Neural cell (in vitro differentiated cells): ENCODE measurements around the gene DISP2. TPM values are rescaled to one million over a fixed set of nuclear protein-coding genes. Genes with fewer than 3 reads are reported as not detected.

Experiments used
- H2AFZ ChIP-seq: fragments of 200-600, 300-800 bp; sonication (generic), shearing (Covaris generic); 2 replicates; pipeline ENCODE4 v1.6.0; 2014; ENCODE audit warnings: low read depth, mild to moderate bottlenecking, antibody characterized with exemption, low read length, moderate library complexity
- H3F3A ChIP-seq: fragments of 200-600 bp; shearing (Covaris generic); 2 replicates; pipeline ENCODE4 v1.6.1; 2016; ENCODE audit warnings: mild to moderate bottlenecking, moderate library complexity, mixed read lengths, antibody characterized with exemption, low read length; ENCODE audit not compliant: insufficient read depth, poor library complexity, severe bottlenecking
- H3K27ac ChIP-seq: fragments of 200-600, 300-800 bp; sonication (generic), shearing (Covaris generic); 2 replicates; pipeline ENCODE4 v1.5.1; 2014; ENCODE audit warnings: mild to moderate bottlenecking, low read length, moderate library complexity
- H3K27me3 ChIP-seq: fragments of 300-800, 200-600 bp; sonication (generic), shearing (Covaris generic); 2 replicates; pipeline ENCODE4 v1.6.0; 2014; ENCODE audit warnings: mild to moderate bottlenecking, low read depth, low read length, moderate library complexity; ENCODE audit not compliant: insufficient read depth
- H3K36me3 ChIP-seq: fragments of 300-800, 200-600 bp; sonication (generic), shearing (Covaris generic); 2 replicates; pipeline ENCODE4 v1.5.1; 2014; ENCODE audit warnings: mild to moderate bottlenecking, antibody characterized with exemption, low read length, moderate library complexity; ENCODE audit not compliant: insufficient read depth
- H3K4me2 ChIP-seq: fragments of 300-800, 200-600 bp; sonication (generic), shearing (Covaris generic); 2 replicates; pipeline ENCODE4 v1.6.0; 2014; ENCODE audit warnings: mild to moderate bottlenecking, low read length
- H3K4me3 ChIP-seq: fragments of 300-800, 200-600 bp; sonication (generic), shearing (Covaris generic); 2 replicates; pipeline ENCODE4 v1.5.1; 2014; ENCODE audit warnings: mild to moderate bottlenecking, low read length, moderate library complexity
- H3K79me2 ChIP-seq: fragments of 200-600 bp; shearing (Covaris generic); replicated peaks from 2 replicates; pipeline ENCODE4 v1.6.0; 2014; ENCODE audit warnings: mild to moderate bottlenecking, low read length, moderate library complexity; ENCODE audit not compliant: insufficient read depth
- H3K9ac ChIP-seq: fragments of 300-800, 200-600 bp; sonication (generic), shearing (Covaris generic); 2 replicates; pipeline ENCODE4 v1.6.1; 2016; ENCODE audit warnings: mild to moderate bottlenecking, low read length, mixed read lengths
- H3K9me2 ChIP-seq: fragments of 200-600 bp; shearing (Covaris generic); 2 replicates; pipeline ENCODE4 v1.6.1; 2016; ENCODE audit warnings: mild to moderate bottlenecking, low read length, mixed read lengths; ENCODE audit not compliant: insufficient read depth
- H3K9me3 ChIP-seq: fragments of 200-600, 300-800 bp; sonication (generic), shearing (Covaris generic); 2 replicates; pipeline ENCODE4 v1.6.1; 2016; ENCODE audit warnings: mild to moderate bottlenecking, mixed run types, low read length, moderate library complexity, mixed read lengths
- H4K20me1 ChIP-seq: fragments of 200-600 bp; shearing (Covaris generic); 2 replicates; pipeline ENCODE4 v1.6.1; 2016; ENCODE audit warnings: mild to moderate bottlenecking, mixed run types; ENCODE audit not compliant: insufficient read depth
- CTCF ChIP-seq: fragments of 450-650 bp; IDR thresholded peaks from 2 replicates; pipeline ENCODE4 v1.5.1; 2014; ENCODE audit warnings: antibody characterized with exemption, mild to moderate bottlenecking, moderate library complexity; ENCODE audit not compliant: poor library complexity, severe bottlenecking
- EP300 ChIP-seq: fragments of 450-650 bp; conservative IDR thresholded peaks from 2 replicates; pipeline ENCODE4 v1.6.1; 2014; ENCODE audit warnings: antibody characterized with exemption, mild to moderate bottlenecking, moderate library complexity; ENCODE audit not compliant: poor library complexity, severe bottlenecking
- EZH2 ChIP-seq: fragments of 200-600, 300-800 bp; shearing (Covaris generic), sonication (generic); IDR thresholded peaks from 2 replicates; pipeline ENCODE4 v1.6.1; 2014; ENCODE audit warnings: antibody characterized with exemption, low read length, borderline replicate concordance, mild to moderate bottlenecking; ENCODE audit not compliant: insufficient read depth, poor library complexity, severe bottlenecking
- MXI1 ChIP-seq: fragments of 450-650 bp; conservative IDR thresholded peaks from 2 replicates; pipeline ENCODE4 v1.6.1; 2014; ENCODE audit warnings: antibody characterized with exemption, mild to moderate bottlenecking; ENCODE audit not compliant: poor library complexity, severe bottlenecking
- POLR2AphosphoS5 ChIP-seq: IDR thresholded peaks from 2 replicates; pipeline ENCODE4 v1.6.1; 2012
- RAD21 ChIP-seq: fragments of 450-650 bp; conservative IDR thresholded peaks from 2 replicates; pipeline ENCODE4 v1.6.1; 2014; ENCODE audit warnings: antibody characterized with exemption, mild to moderate bottlenecking, moderate library complexity
- REST ChIP-seq: IDR thresholded peaks from 2 replicates; pipeline ENCODE4 v1.6.1; 2012; ENCODE audit warnings: borderline replicate concordance
- SMC3 ChIP-seq: fragments of 450-650 bp; conservative IDR thresholded peaks from 2 replicates; pipeline ENCODE4 v1.6.1; 2014; ENCODE audit warnings: antibody characterized with exemption, mild to moderate bottlenecking, moderate library complexity; ENCODE audit not compliant: poor library complexity
- TAF1 ChIP-seq: IDR thresholded peaks from 2 replicates; pipeline ENCODE4 v1.6.1; 2012; ENCODE audit warnings: low read depth
- polyA plus RNA-seq: library from polyadenylated mRNA; depleted of rRNA; stranded (reverse); fragments of >200 nt; gene quantifications from 2 replicates; pipeline ENCODE4 v1.2.3, GENCODE V29; 2014

DISP2 gene
- polyA plus RNA-seq, 1 donor from 2014 or later, result 26.0 TPM

- TF ChIP-seq TAF1 (no peak), POLR2AphosphoS5 (no peak), SMC3 (no peak), CTCF (no peak), EP300 (no peak), EZH2 (no peak), REST (no peak), RAD21 (no peak), MXI1 (no peak)
- no peak overlapping the region for H3K9ac ChIP-seq
- H3K4me2 ChIP-seq, result no peak overlapping the region
- H3K36me3 ChIP-seq, result no peaks in the 10 kb centered on the region
- no peaks in the 10 kb centered on the region for H3K9me3 ChIP-seq
- H3K9me2 ChIP-seq, result no peaks in the 10 kb centered on the region
- no peak overlapping the region for H3K4me3 ChIP-seq
- no peak overlapping the region for H3K27ac ChIP-seq
- H3K27me3 ChIP-seq, result no peaks in the 10 kb centered on the region
- no peaks in the 10 kb centered on the region for H3F3A ChIP-seq
- no peak overlapping the region for H2AFZ ChIP-seq
- H4K20me1 ChIP-seq, result no peaks in the 10 kb centered on the region
- no peaks in the 10 kb centered on the region for H3K79me2 ChIP-seq
Observed at GRCh38 chr15:40331026-40331425, 27.0 kb upstream of the DISP2 start.

- Histone ChIP-seq H3K9ac (no peak overlapping the region), H3K36me3 (no peaks in the 10 kb centered on the region), H3F3A (no peaks in the 10 kb centered on the region), H3K9me3 (no peaks in the 10 kb centered on the region), H3K4me2 (no peak overlapping the region), H2AFZ (no peak overlapping the region), H3K9me2 (no peaks in the 10 kb centered on the region), H4K20me1 (no peaks in the 10 kb centered on the region), H3K79me2 (no peaks in the 10 kb centered on the region), H3K27me3 (no peaks in the 10 kb centered on the region), H3K27ac (no peak overlapping the region), H3K4me3 (no peak overlapping the region)
- TF ChIP-seq TAF1 (no peak), POLR2AphosphoS5 (no peak), EZH2 (no peak), MXI1 (no peak), SMC3 (no peak), RAD21 (no peak), CTCF (no peak)
Observed at GRCh38 chr15:40331637-40332036, 26.4 kb upstream of the DISP2 start.
